AG04449 (cell line): ENCODE data around the gene YIF1A.
"Not testable (repeated sequence)": the region's sequence is repeated elsewhere in the genome, so short reads cannot be mapped to it uniquely, and the experiment has no call there.

ENCODE experiments used
- CTCF ChIA-PET: fragments of 350-600 bp; formaldehyde crosslinking; extraction: SDS; loops from one replicate; lab custom pipeline; 2021; ENCODE audit warnings: antibody characterized with exemption; lab: Yijun Ruan, JAX
- POLR2A ChIA-PET: fragments of 400-600, 350-600 bp; formaldehyde crosslinking; extraction: SDS; loops from one replicate; lab custom pipeline; 2020; ENCODE audit warnings: antibody characterized with exemption, inconsistent platforms; lab: Yijun Ruan, JAX
- DNase-seq: peaks from one replicate; pipeline ENCODE4 v3.0.0-alpha.2; 2010; ENCODE audit warnings: low read depth, low spot score
- H3K4me3 ChIP-seq: 2 replicates; pipeline ENCODE4 v1.5.1; 2011; ENCODE audit warnings: low read depth, mild to moderate bottlenecking, control low read depth, low read length
- CTCF ChIP-seq: IDR thresholded peaks from one replicate; pipeline ENCODE4 v1.5.1; 2011; ENCODE audit warnings: mild to moderate bottlenecking, moderate library complexity, low read length, control low read depth, inconsistent platforms; ENCODE audit not compliant: insufficient read depth; ENCODE audit errors: missing control alignments

YIF1A gene

DNA sequence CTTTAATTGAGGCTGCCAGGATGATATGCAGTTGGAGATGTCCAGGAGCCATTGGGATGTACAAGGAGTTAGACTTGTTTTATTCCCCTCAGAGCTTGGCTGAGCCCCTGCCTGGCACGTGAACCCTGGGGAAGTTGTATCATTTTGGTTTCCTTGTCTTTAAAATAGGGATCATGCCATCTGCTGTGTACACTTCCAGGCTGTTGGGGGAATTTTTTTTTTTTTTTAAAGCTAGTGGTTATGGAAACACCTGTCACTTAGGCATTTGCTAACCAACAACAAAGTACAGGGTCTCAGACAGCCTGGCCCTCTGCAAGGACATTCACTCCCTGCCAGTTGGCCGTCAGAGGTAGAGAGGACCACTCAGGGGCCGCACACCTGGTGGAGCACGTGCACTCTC, 29.0 kb downstream of the YIF1A start:
- POLR2A ChIA-PET, result no interaction called here
- DNase-seq, result no peak
- TF ChIP-seq CTCF, result no peak
- no peak overlapping the region for H3K4me3 ChIP-seq
- CTCF ChIA-PET, result interaction anchor here (1.0 to 1.8 kb wide), 5 partner anchors 29 to 214 kb away, joined by 3 to 7 read pairs (median 5); no protein-coding TSS in a partner anchor

DNA sequence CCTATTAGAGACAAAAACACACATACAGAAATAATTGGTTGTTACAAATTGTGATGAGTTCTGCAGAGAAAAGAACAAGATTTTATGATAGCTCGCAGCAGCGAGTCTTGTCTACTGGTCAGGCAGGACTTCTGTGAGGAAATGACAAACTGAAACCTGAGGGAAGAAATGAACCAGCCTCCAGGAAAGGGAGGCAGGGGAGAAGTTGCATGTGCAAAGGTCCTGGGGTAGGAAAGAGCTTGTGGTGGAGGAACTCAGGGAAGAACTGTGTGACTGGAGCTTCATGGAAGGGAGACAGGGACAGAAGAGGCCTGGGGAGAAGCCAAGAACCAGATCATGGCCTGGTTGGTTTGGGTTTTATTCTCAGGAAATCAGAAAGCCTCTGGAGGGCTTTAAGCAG, 29.7 kb downstream of the YIF1A start:
- no peak for TF ChIP-seq CTCF
- DNase-seq, result no peak
- H3K4me3 ChIP-seq, result no peak overlapping the region
- ChIA-PET CTCF (interaction anchor here (0.8 to 1.8 kb wide), 11 partner anchors 10 to 251 kb away, joined by 3 to 11 read pairs (median 4); partner anchors contain the start of gene BRMS1), POLR2A (no interaction called here)

DNA sequence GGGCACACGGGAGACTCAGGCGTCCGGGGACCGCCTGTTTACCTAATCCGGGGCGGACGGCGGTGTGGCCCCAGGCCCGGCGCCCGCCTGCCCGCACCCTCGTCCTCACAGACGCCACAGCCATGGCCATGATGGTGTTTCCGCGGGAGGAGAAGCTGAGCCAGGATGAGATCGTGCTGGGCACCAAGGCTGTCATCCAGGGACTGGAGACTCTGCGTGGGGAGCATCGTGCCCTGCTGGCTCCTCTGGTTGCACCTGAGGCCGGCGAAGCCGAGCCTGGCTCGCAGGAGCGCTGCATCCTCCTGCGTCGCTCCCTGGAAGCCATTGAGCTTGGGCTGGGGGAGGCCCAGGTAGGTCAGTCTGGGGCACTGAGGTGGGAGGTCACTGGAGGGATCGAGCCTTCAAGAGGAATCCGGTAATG, 30.5 kb downstream of the YIF1A start:
- ChIA-PET CTCF (interaction anchor here (0.8 to 1.8 kb wide), 8 partner anchors 9 to 250 kb away, joined by 3 to 11 read pairs (median 4); partner anchors contain the start of gene BRMS1), POLR2A (interaction anchor here (0.8 kb wide), 1 partner anchor 31 kb away, joined by 3 read pairs; the partner anchor contains the start of gene YIF1A)
- TF ChIP-seq CTCF, result no peak
- peak overlapping the region; percentile 90 for H3K4me3 ChIP-seq
- DNase-seq, result no peak

GRCh38 chr11:66253081-66253480, 35.9 kb downstream of the YIF1A start:
- CTCF ChIA-PET, result interaction anchor here (1.0 kb wide), 2 partner anchors 12 to 15 kb away, joined by 3 read pairs; no protein-coding TSS in a partner anchor
- H3K4me3 ChIP-seq, DNase-seq, POLR2A ChIA-PET: not testable (repeated sequence)

GRCh38 chr11:66251809-66252208, 37.1 kb downstream of the YIF1A start:
- ChIA-PET CTCF (interaction anchor here (0.9 to 1.4 kb wide), 4 partner anchors 10 to 15 kb away, joined by 3 to 4 read pairs (median 4); no protein-coding TSS in a partner anchor), POLR2A (no interaction called here)
- no peak for TF ChIP-seq CTCF
- no peak overlapping the region for H3K4me3 ChIP-seq
- DNase-seq, result no peak

DNA sequence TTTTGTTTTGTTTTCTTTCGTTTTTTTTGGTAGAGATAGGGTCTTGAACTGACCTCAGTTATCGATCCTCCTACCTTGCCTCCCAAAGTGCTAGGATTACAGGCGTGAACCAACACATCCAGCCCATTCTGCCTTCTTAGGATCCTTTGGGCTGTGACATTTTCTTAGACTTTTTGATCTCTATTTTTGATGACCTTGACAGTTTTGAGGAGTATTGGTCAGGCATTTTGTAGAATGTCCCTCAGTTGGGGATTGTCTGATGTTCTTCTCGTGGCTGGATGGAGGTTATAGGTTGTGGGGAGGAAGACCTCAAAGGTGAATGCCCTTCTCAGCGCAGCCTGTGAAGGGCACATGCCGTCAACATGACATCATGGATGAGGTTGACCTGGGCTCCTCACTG, 40.0 kb downstream of the YIF1A start:
- POLR2A ChIA-PET, result no interaction called here
- DNase-seq, result no peak
- CTCF ChIA-PET, result interaction anchor here (1.8 kb wide), 1 partner anchor 10 kb away, joined by 6 read pairs; no protein-coding TSS in a partner anchor
- TF ChIP-seq CTCF, result no peak
- no peak overlapping the region for H3K4me3 ChIP-seq

- POLR2A ChIA-PET, result no interaction called here
- TF ChIP-seq CTCF, result no peak
- DNase-seq, result no peak
- CTCF ChIA-PET, result no interaction called here
- no peak overlapping the region for H3K4me3 ChIP-seq
Measured at GRCh38 chr11:66247801-66248200, 41.1 kb downstream of the YIF1A start.
